ENCODE measurements around the gene GJA3. TPM values are rescaled to one million over a fixed set of nuclear protein-coding genes. Genes with fewer than 3 reads are reported as not detected.

GJA3 gene
- total RNA-seq, 3 donors from 2014 or later (not counting 1 experiment from before 2014, with no cell fraction given) = 0.18 TPM; not detected in 2

- Mint-ChIP-seq H3K27ac (no peak overlapping the region), H3K4me3 (no peak overlapping the region), H3K4me1 (no peaks in the 10 kb centered on the region), H3K36me3 (no peaks in the 10 kb centered on the region), H3K9me3 (no peaks in the 10 kb centered on the region), H3K27me3 (ENCODE audit: low read depth in 2 of 2) (peaks cover 36 to 47% of the 10 kb centered on the region in 2 donors)
- WGBS (ENCODE audit: insufficient coverage) = 100% methylated on average over 3 of the region's 3 CpGs
- H3K4me1 ChIP-seq (ENCODE audit: control insufficient read depth, insufficient read depth, low read length) = no peaks in the 10 kb centered on the region
- H3K27me3 ChIP-seq (ENCODE audit: control insufficient read depth, insufficient read depth, low read length) = peaks cover 8% of the 10 kb centered on the region
- H3K4me3 ChIP-seq (ENCODE audit: low read length) = no peak overlapping the region
- ATAC-seq (no peak), DNase-seq (no peak)
- no peak for TF ChIP-seq CTCF (IDR thresholded peaks at IDR 0.05)
- H3K36me3 ChIP-seq (ENCODE audit: control insufficient read depth, insufficient read depth, low read length) = no peaks in the 10 kb centered on the region
- intact Hi-C loops (cut with micrococcal nuclease) = no loop called here
- no peaks in the 10 kb centered on the region for H3K9me3 ChIP-seq (ENCODE audit: control insufficient read depth, insufficient read depth, low read length)
- no peak overlapping the region for H3K27ac ChIP-seq (ENCODE audit: low read length)
These were observed 20.3 kb upstream of the GJA3 start for GRCh38 chr13:20181188-20181587.

DNA sequence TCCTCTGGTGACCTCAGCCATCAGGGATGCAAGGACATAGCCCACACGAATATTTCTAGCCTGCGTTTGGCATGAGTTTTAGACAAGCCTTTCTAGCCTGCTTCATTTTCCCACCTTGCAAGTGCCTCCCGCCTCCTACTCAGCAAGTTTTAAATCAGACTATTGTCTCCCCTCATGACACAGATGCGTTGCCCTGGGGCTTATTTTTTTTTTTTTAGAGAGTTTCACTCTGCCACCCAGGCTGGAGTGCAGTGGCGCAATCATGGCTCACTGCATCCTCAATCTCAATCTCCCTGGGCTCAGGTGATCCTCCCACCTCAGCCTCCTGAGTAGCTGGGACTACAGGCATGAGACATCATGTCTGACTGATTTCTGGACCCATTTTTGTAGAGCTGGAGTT lies 17.3 kb upstream of the GJA3 start:
- peaks cover 0 to 6% of the 10 kb centered on the region in 2 donors for H3K4me1 Mint-ChIP-seq
- WGBS (ENCODE audit: insufficient coverage) = 77% methylated on average over 5 of the region's 5 CpGs
- ATAC-seq (no peak), DNase-seq (no peak)
- Histone ChIP-seq H3K4me3 (ENCODE audit: low read length) (no peak overlapping the region), H3K27me3 (ENCODE audit: control insufficient read depth, insufficient read depth, low read length) (peaks cover 23% of the 10 kb centered on the region), H3K27ac (ENCODE audit: low read length) (no peak overlapping the region), H3K36me3 (ENCODE audit: control insufficient read depth, insufficient read depth, low read length) (no peaks in the 10 kb centered on the region), H3K4me1 (ENCODE audit: control insufficient read depth, insufficient read depth, low read length) (peaks cover 3% of the 10 kb centered on the region), H3K9me3 (ENCODE audit: control insufficient read depth, insufficient read depth, low read length) (no peaks in the 10 kb centered on the region)
- TF ChIP-seq CTCF (IDR thresholded peaks at IDR 0.05) = no peak
- no peak overlapping the region for H3K27ac Mint-ChIP-seq
- H3K9me3 Mint-ChIP-seq = no peaks in the 10 kb centered on the region
- no peak overlapping the region for H3K4me3 Mint-ChIP-seq
- intact Hi-C loops (cut with micrococcal nuclease) = no loop called here
- H3K36me3 Mint-ChIP-seq = no peaks in the 10 kb centered on the region
- H3K27me3 Mint-ChIP-seq (ENCODE audit: low read depth in 2 of 2) = peaks cover 56 to 61% of the 10 kb centered on the region in 2 donors

- Histone ChIP-seq H3K4me3 (ENCODE audit: low read length) (no peak overlapping the region), H3K27me3 (ENCODE audit: control insufficient read depth, insufficient read depth, low read length) (peaks cover 25% of the 10 kb centered on the region), H3K4me1 (ENCODE audit: control insufficient read depth, insufficient read depth, low read length) (peaks cover 3% of the 10 kb centered on the region), H3K9me3 (ENCODE audit: control insufficient read depth, insufficient read depth, low read length) (no peaks in the 10 kb centered on the region), H3K36me3 (ENCODE audit: control insufficient read depth, insufficient read depth, low read length) (no peaks in the 10 kb centered on the region), H3K27ac (ENCODE audit: low read length) (no peak overlapping the region)
- peaks cover 0 to 6% of the 10 kb centered on the region in 2 donors for H3K4me1 Mint-ChIP-seq
- H3K27me3 Mint-ChIP-seq (ENCODE audit: low read depth in 2 of 2) = peaks cover 59 to 68% of the 10 kb centered on the region in 2 donors
- H3K4me3 Mint-ChIP-seq = no peak overlapping the region
- WGBS (ENCODE audit: insufficient coverage) = 41% methylated on average over 67 of the region's 67 CpGs
- no peaks in the 10 kb centered on the region for H3K9me3 Mint-ChIP-seq
- no peak overlapping the region for H3K27ac Mint-ChIP-seq
- intact Hi-C loops (cut with micrococcal nuclease) = no loop called here
- DNase-seq (no peak), ATAC-seq (no peak)
- H3K36me3 Mint-ChIP-seq = no peaks in the 10 kb centered on the region
- TF ChIP-seq CTCF (IDR thresholded peaks at IDR 0.05) = no peak
These were observed 16.4 kb upstream of the GJA3 start for GRCh38 chr13:20177049-20177831.

All from natural killer cell (primary cell).